VCaP (cell line): Measurements from ENCODE around the gene FIBCD1.

ENCODE experiments used
- H3K27ac ChIP-seq: fragments of 450-650 bp; 2 replicates; pipeline ENCODE4 v1.5.1; 2017
- CTCF ChIP-seq: fragments of 450-650 bp; conservative IDR thresholded peaks from 2 replicates; pipeline ENCODE4 v1.5.1; 2017; ENCODE audit warnings: mild to moderate bottlenecking, moderate library complexity

Gene FIBCD1

GRCh38 chr9:130903194-130904069, 35.6 kb downstream of the FIBCD1 start:
- no peak for TF ChIP-seq CTCF
- no peak overlapping the region for H3K27ac ChIP-seq

- no peak for TF ChIP-seq CTCF
- no peak overlapping the region for H3K27ac ChIP-seq
Observed at GRCh38 chr9:130902204-130903185, 36.6 kb downstream of the FIBCD1 start.

GRCh38 chr9:130901498-130902203, 37.4 kb downstream of the FIBCD1 start:
- TF ChIP-seq CTCF, result no peak

GRCh38 chr9:130900701-130901497, 38.1 kb downstream of the FIBCD1 start:
- H3K27ac ChIP-seq, result peak overlapping the region; percentile 58
- TF ChIP-seq CTCF, result no peak

More at GRCh38 chr9:130901498-130902203, 37.4 kb downstream of the FIBCD1 start:
- peak overlapping the region; percentile 58; the same call in 1 of the 2 replicates for H3K27ac ChIP-seq

GRCh38 chr9:130899051-130899748, 39.8 kb downstream of the FIBCD1 start:
- no peak for TF ChIP-seq CTCF
- H3K27ac ChIP-seq, result no peak overlapping the region

GRCh38 chr9:130898552-130898852, 40.5 kb downstream of the FIBCD1 start:
- no peak for TF ChIP-seq CTCF
- H3K27ac ChIP-seq, result no peak overlapping the region
